HepG2 (cell line): ENCODE measurements around the gene EEF2. TPM values are rescaled to one million over a fixed set of nuclear protein-coding genes. Genes with fewer than 3 reads are reported as not detected.

Experiments used
- CBX2 ChIP-seq, 2 experiments: fragments of 200-600 bp in 1 of 2; sonication (generic); formaldehyde crosslinking in 1 of 2; IDR thresholded peaks; 2 replicates each; pipeline versions ENCODE4 v1.7.0 to v1.8.1; 2018 to 2022; ENCODE audit warnings: low read depth in 2 of 2, low read length in 1 of 2, mild to moderate bottlenecking in 1 of 2, missing genetic modification reagents in 1 of 2
- EED ChIP-seq: sonication (generic); formaldehyde crosslinking; IDR thresholded peaks from 2 replicates; pipeline ENCODE4 v1.5.0; 2020; ENCODE audit warnings: mild to moderate bottlenecking, missing genetic modification reagents
- ELF4 ChIP-seq: sonication (generic); formaldehyde crosslinking; IDR thresholded peaks from 2 replicates; pipeline ENCODE4 v1.5.0; 2020; ENCODE audit warnings: missing genetic modification reagents, mild to moderate bottlenecking, moderate library complexity, borderline replicate concordance
- FOXC1 ChIP-seq: sonication (generic); formaldehyde crosslinking; IDR thresholded peaks from 2 replicates; pipeline ENCODE4 v1.8.0; 2022; ENCODE audit warnings: mild to moderate bottlenecking, missing genetic modification reagents, borderline replicate concordance
- ISX ChIP-seq: sonication (generic); formaldehyde crosslinking; conservative IDR thresholded peaks from 2 replicates; pipeline ENCODE4 v1.5.0; 2020; ENCODE audit warnings: missing genetic modification reagents
- KDM1A ChIP-seq: IDR thresholded peaks from 2 replicates; pipeline ENCODE4 v1.6.1; 2016; ENCODE audit warnings: missing compliant biosample characterization
- KDM5B ChIP-seq: sonication (generic); formaldehyde crosslinking; IDR thresholded peaks from 2 replicates; pipeline ENCODE4 v1.4.0; 2020; ENCODE audit warnings: missing genetic modification reagents, mild to moderate bottlenecking, borderline replicate concordance
- KLF16 ChIP-seq, 2 experiments: sonication (generic) in 1 of 2; formaldehyde crosslinking in 1 of 2; IDR thresholded peaks; 2 replicates each; pipeline versions ENCODE4 v1.6.1 to v1.8.0; 2016 to 2023; ENCODE audit warnings: missing genetic modification reagents in 2 of 2, missing compliant biosample characterization in 1 of 2
- MBD4 ChIP-seq: IDR thresholded peaks from 2 replicates; pipeline ENCODE4 v1.6.1; 2012; ENCODE audit warnings: low read length, inconsistent platforms, borderline replicate concordance
- MEIS1 ChIP-seq: sonication (generic); formaldehyde crosslinking; IDR thresholded peaks from 2 replicates; pipeline ENCODE4 v1.9.0; 2021; ENCODE audit warnings: mild to moderate bottlenecking, missing genetic modification reagents, moderate library complexity, borderline replicate concordance
- MTF1 ChIP-seq: sonication (generic); formaldehyde crosslinking; IDR thresholded peaks from 2 replicates; pipeline ENCODE4 v1.5.0; 2020; ENCODE audit warnings: missing genetic modification reagents
- NFKBIZ ChIP-seq: IDR thresholded peaks from 2 replicates; pipeline ENCODE4 v1.6.1; 2018; ENCODE audit warnings: missing genetic modification reagents, missing compliant biosample characterization
- NRL ChIP-seq: sonication (generic); formaldehyde crosslinking; IDR thresholded peaks from 2 replicates; pipeline ENCODE4 v1.5.0; 2020; ENCODE audit warnings: missing genetic modification reagents, mild to moderate bottlenecking, moderate library complexity, borderline replicate concordance
- PHF20 ChIP-seq: sonication (generic); formaldehyde crosslinking; IDR thresholded peaks from 2 replicates; pipeline ENCODE4 v1.5.0; 2020; ENCODE audit warnings: mild to moderate bottlenecking, missing genetic modification reagents
- PHF8 ChIP-seq: sonication (generic); formaldehyde crosslinking; IDR thresholded peaks from 2 replicates; pipeline ENCODE4 v1.5.0; 2020; ENCODE audit warnings: missing genetic modification reagents
- RCOR2 ChIP-seq: IDR thresholded peaks from 2 replicates; pipeline ENCODE4 v1.6.1; 2016; ENCODE audit warnings: missing biosample characterization, missing genetic modification reagents
- WIZ ChIP-seq: sonication (generic); formaldehyde crosslinking; IDR thresholded peaks from 2 replicates; pipeline ENCODE4 v1.5.1; 2020; ENCODE audit warnings: mild to moderate bottlenecking, missing genetic modification reagents
- ZFP1 ChIP-seq: IDR thresholded peaks from 2 replicates; pipeline ENCODE4 v1.6.1; 2016
- ZNF335 ChIP-seq: sonication (generic); formaldehyde crosslinking; IDR thresholded peaks from 2 replicates; pipeline ENCODE4 v1.4.0; 2020; ENCODE audit warnings: missing genetic modification reagents
- ZNF446 ChIP-seq: sonication (generic); formaldehyde crosslinking; IDR thresholded peaks from 2 replicates; pipeline ENCODE4 v1.5.0; 2020; ENCODE audit warnings: mild to moderate bottlenecking, missing genetic modification reagents
- ZNF598 ChIP-seq: sonication (generic); formaldehyde crosslinking; IDR thresholded peaks from 2 replicates; pipeline ENCODE4 v1.5.1; 2020; ENCODE audit warnings: mild to moderate bottlenecking, missing genetic modification reagents, borderline replicate concordance
- ZNF777 ChIP-seq: sonication (generic); formaldehyde crosslinking; IDR thresholded peaks from 2 replicates; pipeline ENCODE4 v1.4.0; 2020; ENCODE audit warnings: missing genetic modification reagents
- polyA plus RNA-seq, 8 experiments: library from polyadenylated mRNA; depleted of rRNA in 3 of 8; stranded (reverse) in 7 of 8; unstranded in 1 of 8; fragments of >200 nt; fragmentation: Illumina TruSeq in 4 of 8; extraction: Trizol in 4 of 8; gene quantifications; 2 replicates each; pipeline versions ENCODE4 v1.2.1 to v1.2.3, GENCODE V29; 2011 to 2016; ENCODE audit warnings: low read depth in 4 of 8, missing spikeins in 1 of 8, mixed read lengths in 1 of 8; ENCODE audit not compliant: insufficient read depth in 1 of 8
- total RNA-seq, 5 experiments: library from RNA; depleted of rRNA; stranded (reverse); fragments of >200 nt; fragmentation: Illumina TruSeq; extraction: Trizol; gene quantifications; 2 replicates each; pipeline ENCODE4 v1.2.3, GENCODE V29; 2016; ENCODE audit warnings: low read depth in 1 of 5
- TF ChIP-seq, protein P1 (sequence below): sonication (generic); formaldehyde crosslinking; IDR thresholded peaks from 2 replicates; pipeline ENCODE4 v1.4.0; 2020; ENCODE audit warnings: mild to moderate bottlenecking, missing genetic modification reagents
- TF ChIP-seq, protein P2 (sequence below): sonication (generic); formaldehyde crosslinking; IDR thresholded peaks from 2 replicates; pipeline ENCODE4; 2020; ENCODE audit warnings: missing genetic modification reagents, mild to moderate bottlenecking, borderline replicate concordance
- TF ChIP-seq, protein P3 (sequence below): IDR thresholded peaks from 2 replicates; pipeline ENCODE4 v1.6.1; 2016
- TF ChIP-seq, protein P4 (sequence below): sonication (generic); formaldehyde crosslinking; IDR thresholded peaks from 2 replicates; pipeline ENCODE4 v1.8.0; 2022; ENCODE audit warnings: mild to moderate bottlenecking, missing genetic modification reagents, moderate library complexity

Gene EEF2
- total and polyA plus RNA-seq, 2 of the 13 experiments (the other 11 are each of a cell fraction or from before 2014, with no cell fraction given), result 1,441 to 1,777 TPM

DNA sequence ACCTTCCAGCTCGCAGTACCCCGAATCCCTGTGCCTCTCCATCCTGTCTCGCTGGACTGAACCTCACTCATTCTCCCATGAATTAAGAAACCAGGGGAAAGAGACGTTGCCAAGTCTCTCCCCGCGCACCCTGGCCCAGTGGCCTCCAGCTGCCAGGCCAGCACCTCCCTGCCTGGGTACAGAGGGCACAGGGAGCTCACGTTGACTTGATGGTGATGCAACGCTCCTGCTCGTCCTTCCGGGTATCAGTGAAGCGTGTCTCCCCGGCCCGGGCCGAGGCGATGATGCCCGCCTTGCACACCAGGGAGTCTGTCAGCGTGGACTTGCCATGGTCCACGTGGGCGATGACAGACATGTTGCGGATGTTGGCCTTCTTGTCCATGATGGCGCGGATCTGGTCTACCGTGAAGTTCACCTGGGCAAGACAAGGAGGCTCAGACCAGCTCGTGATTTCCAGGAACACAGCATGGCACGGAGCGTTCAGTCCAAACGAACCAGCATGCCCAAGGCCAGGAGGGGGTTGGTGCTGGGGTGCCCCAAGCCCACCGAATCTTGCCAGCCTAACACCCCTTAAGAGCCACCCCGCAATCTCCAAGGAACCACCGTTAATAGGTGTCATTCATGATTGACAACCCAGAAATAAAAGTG, 1.2 kb downstream of the EEF2 start (continued):
- TF ChIP-seq, protein P1, sequence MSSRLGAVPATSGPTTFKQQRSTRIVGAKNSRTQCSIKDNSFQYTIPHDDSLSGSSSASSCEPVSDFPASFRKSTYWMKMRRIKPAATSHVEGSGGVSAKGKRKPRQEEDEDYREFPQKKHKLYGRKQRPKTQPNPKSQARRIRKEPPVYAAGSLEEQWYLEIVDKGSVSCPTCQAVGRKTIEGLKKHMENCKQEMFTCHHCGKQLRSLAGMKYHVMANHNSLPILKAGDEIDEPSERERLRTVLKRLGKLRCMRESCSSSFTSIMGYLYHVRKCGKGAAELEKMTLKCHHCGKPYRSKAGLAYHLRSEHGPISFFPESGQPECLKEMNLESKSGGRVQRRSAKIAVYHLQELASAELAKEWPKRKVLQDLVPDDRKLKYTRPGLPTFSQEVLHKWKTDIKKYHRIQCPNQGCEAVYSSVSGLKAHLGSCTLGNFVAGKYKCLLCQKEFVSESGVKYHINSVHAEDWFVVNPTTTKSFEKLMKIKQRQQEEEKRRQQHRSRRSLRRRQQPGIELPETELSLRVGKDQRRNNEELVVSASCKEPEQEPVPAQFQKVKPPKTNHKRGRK (CRISPR knock-in tag), result no peak
- TF ChIP-seq KDM5B (CRISPR knock-in tag) (no peak), NRL (no peak), WIZ (no peak), ISX (CRISPR knock-in tag) (no peak), MBD4 (no peak), FOXC1 (CRISPR knock-in tag) (no peak), PHF8 (CRISPR knock-in tag) (0 out of 2 replicates have a peak, but pooled peaks have one; percentile 26), ZNF446 (no peak), EED (peak; percentile 26; the same call in 1 of the 2 replicates), MTF1 (CRISPR knock-in tag) (no peak), ZNF777 (CRISPR knock-in tag) (no peak), ZNF335 (CRISPR knock-in tag) (no peak), MEIS1 (CRISPR knock-in tag) (no peak), ZNF598 (CRISPR knock-in tag) (no peak), NFKBIZ (CRISPR knock-in tag) (no peak), ELF4 (CRISPR knock-in tag) (no peak), CBX2 (IDR thresholded peaks at IDR 0.05; ENCODE audit: low read depth, low read length) (no peak), CBX2 (CRISPR knock-in tag; IDR thresholded peaks at IDR 0.05; ENCODE audit: low read depth) (no peak), KDM1A (CRISPR knock-in tag) (no peak), ZFP1 (CRISPR knock-in tag) (no peak), RCOR2 (no peak), PHF20 (CRISPR knock-in tag) (no peak), KLF16 (CRISPR knock-in tag; IDR thresholded peaks at IDR 0.05) (no peak)
- TF ChIP-seq, protein P2, sequence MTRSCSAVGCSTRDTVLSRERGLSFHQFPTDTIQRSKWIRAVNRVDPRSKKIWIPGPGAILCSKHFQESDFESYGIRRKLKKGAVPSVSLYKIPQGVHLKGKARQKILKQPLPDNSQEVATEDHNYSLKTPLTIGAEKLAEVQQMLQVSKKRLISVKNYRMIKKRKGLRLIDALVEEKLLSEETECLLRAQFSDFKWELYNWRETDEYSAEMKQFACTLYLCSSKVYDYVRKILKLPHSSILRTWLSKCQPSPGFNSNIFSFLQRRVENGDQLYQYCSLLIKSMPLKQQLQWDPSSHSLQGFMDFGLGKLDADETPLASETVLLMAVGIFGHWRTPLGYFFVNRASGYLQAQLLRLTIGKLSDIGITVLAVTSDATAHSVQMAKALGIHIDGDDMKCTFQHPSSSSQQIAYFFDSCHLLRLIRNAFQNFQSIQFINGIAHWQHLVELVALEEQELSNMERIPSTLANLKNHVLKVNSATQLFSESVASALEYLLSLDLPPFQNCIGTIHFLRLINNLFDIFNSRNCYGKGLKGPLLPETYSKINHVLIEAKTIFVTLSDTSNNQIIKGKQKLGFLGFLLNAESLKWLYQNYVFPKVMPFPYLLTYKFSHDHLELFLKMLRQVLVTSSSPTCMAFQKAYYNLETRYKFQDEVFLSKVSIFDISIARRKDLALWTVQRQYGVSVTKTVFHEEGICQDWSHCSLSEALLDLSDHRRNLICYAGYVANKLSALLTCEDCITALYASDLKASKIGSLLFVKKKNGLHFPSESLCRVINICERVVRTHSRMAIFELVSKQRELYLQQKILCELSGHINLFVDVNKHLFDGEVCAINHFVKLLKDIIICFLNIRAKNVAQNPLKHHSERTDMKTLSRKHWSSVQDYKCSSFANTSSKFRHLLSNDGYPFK, result no peak
- TF ChIP-seq, protein P3, sequence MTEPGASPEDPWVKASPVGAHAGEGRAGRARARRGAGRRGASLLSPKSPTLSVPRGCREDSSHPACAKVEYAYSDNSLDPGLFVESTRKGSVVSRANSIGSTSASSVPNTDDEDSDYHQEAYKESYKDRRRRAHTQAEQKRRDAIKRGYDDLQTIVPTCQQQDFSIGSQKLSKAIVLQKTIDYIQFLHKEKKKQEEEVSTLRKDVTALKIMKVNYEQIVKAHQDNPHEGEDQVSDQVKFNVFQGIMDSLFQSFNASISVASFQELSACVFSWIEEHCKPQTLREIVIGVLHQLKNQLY (CRISPR knock-in tag), result no peak
- TF ChIP-seq, protein P4, sequence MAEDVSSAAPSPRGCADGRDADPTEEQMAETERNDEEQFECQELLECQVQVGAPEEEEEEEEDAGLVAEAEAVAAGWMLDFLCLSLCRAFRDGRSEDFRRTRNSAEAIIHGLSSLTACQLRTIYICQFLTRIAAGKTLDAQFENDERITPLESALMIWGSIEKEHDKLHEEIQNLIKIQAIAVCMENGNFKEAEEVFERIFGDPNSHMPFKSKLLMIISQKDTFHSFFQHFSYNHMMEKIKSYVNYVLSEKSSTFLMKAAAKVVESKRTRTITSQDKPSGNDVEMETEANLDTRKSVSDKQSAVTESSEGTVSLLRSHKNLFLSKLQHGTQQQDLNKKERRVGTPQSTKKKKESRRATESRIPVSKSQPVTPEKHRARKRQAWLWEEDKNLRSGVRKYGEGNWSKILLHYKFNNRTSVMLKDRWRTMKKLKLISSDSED, result no peak
